Astrocyte of the spinal cord (primary cell): ENCODE results near the gene ARSA.

Experiments
- DNase-seq: peaks from one replicate; pipeline ENCODE4 v3.0.0; 2011; ENCODE audit warnings: low read depth, low spot score
- H3K4me3 ChIP-seq: 2 replicates; pipeline ENCODE4 v1.5.1; 2011; ENCODE audit warnings: low read depth, mild to moderate bottlenecking, low read length, moderate library complexity
- in situ Hi-C: cut with HindIII; loops from 2 replicates; pipeline ENCODE4 v1.10.0; 2017; ENCODE audit warnings: low sequenced_read_pairs
- TF ChIP-seq, protein P1 (sequence below): IDR thresholded peaks from 2 replicates; pipeline ENCODE4 v1.5.1; 2012; ENCODE audit warnings: low read depth, mild to moderate bottlenecking, low read length, inconsistent platforms

Gene ARSA

DNA sequence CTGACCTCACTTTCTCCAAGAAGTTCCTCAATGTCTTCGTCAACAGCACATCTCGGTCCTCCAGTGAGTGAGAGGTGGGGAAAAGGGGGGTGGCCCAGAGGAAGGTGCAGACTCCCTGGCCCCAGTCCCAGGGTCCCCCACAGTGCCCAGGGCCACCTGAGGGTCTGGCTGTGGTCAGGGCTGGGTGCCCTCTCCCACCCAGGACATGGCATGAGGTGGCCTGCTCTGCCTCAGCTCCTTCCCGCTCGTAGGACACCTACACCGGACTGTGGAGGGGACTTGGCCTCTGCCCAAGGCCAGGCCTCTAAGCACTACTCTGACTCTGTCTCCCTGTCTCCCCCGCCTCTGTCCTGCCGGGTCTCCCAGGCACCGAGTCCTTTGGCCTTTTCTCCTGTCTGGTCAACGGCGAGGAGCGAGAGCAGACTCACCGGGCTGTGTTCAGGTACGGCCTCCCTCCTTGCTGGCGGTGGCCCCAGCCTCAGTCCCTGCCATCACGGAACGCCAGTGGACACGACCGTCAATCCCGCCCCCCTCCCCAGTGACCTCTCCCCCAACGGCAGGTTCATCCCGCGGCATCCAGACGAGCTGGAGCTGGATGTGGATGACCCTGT, 22.8 kb downstream of the ARSA start:
- H3K4me3 ChIP-seq: no peak overlapping the region
- DNase-seq: no peak
- TF ChIP-seq, protein P1, sequence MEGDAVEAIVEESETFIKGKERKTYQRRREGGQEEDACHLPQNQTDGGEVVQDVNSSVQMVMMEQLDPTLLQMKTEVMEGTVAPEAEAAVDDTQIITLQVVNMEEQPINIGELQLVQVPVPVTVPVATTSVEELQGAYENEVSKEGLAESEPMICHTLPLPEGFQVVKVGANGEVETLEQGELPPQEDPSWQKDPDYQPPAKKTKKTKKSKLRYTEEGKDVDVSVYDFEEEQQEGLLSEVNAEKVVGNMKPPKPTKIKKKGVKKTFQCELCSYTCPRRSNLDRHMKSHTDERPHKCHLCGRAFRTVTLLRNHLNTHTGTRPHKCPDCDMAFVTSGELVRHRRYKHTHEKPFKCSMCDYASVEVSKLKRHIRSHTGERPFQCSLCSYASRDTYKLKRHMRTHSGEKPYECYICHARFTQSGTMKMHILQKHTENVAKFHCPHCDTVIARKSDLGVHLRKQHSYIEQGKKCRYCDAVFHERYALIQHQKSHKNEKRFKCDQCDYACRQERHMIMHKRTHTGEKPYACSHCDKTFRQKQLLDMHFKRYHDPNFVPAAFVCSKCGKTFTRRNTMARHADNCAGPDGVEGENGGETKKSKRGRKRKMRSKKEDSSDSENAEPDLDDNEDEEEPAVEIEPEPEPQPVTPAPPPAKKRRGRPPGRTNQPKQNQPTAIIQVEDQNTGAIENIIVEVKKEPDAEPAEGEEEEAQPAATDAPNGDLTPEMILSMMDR: no peak
- in situ Hi-C loops: no loop called here

DNA sequence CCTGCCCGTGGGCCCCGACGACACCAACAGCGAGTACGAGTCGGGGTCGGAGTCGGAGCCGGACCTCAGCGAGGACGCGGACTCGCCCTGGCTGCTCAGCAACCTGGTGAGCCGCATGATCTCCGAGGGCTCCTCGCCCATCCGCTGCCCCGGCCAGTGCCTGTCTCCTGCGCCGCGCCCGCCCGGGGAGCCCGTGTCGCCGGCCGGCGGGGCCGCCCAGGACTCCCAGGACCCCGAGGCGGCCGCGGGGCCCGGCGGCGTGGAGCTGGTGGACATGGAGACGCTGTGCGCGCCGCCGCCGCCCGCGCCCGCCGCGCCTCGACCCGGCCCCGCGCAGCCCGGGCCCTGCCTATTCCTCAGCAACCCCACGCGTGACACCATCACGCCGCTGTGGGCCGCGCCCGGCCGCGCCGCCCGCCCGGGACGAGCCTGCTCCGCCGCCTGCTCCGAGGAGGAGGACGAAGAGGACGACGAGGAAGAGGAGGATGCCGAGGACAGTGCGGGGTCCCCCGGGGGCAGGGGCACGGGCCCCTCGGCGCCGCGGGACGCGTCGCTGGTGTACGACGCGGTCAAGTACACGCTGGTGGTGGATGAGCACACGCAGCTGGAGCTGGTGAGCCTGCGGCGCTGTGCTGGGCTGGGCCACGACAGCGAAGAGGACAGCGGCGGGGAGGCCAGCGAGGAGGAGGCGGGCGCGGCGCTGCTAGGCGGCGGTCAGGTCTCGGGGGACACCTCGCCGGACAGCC, 23.5 kb downstream of the ARSA start:
- no peak for DNase-seq
- no peak overlapping the region for H3K4me3 ChIP-seq
- TF ChIP-seq, protein P1: no peak
- in situ Hi-C loops: no loop called here

DNA sequence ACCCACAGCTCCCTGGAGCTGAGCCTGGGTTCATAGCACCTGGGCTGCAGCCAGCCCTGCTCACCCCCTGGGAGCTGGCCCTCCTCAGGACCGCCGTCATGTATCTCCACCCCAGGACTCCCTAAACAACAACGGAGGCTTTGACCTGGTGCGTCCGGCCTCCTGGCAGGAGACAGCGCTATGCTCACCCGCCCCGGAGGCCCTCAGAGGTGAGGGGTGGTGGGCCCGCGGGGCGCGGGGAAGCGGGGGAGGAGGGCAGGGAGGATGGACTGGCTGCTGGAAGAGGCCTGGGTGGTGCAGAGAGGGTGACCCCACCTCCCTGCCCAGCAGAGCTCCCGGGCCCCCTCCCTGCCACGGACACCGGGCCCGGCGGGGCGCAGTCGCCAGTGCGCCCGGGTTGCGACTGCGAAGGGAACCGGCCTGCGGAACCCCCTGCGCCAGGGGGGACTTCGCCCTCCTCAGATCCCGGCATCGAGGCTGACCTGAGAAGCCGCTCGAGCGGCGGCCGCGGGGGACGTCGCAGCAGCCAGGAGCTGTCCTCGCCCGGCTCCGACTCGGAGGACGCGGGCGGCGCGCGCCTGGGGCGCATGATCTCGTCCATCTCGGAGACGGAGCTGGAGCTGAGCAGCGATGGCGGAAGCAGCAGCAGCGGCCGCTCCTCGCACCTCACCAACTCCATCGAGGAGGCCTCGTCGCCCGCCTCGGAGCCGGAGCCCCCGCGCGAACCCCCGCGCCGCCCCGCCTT, 24.3 kb downstream of the ARSA start:
- DNase-seq: no peak
- TF ChIP-seq, protein P1: no peak
- no peak overlapping the region for H3K4me3 ChIP-seq
- in situ Hi-C loops: no loop called here

DNA sequence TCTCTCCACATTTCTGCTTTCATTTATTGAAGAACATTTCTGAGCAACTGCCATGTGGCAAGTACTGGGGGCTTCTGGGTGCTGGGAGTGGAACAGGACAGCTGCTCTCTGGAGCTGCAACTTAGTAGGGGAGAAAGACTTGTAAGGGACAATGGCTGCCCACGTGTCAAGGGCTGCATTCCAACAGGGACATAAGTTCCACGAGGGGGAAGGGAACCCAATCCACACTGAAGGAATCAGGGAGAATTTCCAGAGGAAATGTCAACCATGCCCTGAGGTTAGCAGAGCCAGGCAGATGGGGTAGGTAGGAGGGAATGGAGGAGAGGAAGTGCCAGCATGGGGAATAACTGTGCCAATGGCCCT, 25.6 kb downstream of the ARSA start:
- no peak for DNase-seq
- TF ChIP-seq, protein P1: no peak
- H3K4me3 ChIP-seq: no peak overlapping the region
- in situ Hi-C loops: no loop called here

DNA sequence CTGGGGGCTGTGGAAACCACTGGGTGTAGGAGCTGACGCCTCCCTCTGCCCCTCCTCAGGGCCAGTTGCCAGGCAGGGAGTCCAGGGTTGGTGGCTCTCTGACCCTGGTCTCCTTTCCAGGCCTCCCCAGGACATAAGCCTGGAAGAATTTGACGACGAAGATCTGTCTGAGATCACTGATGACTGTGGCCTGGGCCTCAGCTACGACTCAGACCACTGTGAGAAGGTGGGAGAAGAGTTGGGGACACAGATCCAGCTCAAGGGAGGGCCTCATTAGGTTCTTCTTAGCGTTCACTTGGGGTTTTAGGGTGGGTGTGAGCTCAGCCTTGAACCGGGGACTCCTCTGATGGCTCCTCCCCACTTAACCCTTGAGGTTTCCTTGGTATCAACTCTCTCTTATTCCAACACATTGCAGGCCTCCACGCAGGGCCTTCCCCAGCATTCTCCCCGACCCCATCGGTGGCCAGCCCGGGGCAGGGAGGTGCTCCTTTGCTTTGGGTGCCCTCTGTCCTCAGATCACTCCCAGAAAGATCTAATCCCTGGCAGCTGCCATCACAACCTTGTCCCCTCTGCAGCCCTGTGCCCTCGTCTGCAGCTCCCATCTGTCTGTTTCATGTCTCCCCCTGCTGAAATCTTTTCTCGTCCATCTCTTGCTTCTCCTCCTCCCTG, 26.1 kb downstream of the ARSA start:
- in situ Hi-C loops: no loop called here
- no peak for DNase-seq
- no peak overlapping the region for H3K4me3 ChIP-seq
- TF ChIP-seq, protein P1: no peak

DNA sequence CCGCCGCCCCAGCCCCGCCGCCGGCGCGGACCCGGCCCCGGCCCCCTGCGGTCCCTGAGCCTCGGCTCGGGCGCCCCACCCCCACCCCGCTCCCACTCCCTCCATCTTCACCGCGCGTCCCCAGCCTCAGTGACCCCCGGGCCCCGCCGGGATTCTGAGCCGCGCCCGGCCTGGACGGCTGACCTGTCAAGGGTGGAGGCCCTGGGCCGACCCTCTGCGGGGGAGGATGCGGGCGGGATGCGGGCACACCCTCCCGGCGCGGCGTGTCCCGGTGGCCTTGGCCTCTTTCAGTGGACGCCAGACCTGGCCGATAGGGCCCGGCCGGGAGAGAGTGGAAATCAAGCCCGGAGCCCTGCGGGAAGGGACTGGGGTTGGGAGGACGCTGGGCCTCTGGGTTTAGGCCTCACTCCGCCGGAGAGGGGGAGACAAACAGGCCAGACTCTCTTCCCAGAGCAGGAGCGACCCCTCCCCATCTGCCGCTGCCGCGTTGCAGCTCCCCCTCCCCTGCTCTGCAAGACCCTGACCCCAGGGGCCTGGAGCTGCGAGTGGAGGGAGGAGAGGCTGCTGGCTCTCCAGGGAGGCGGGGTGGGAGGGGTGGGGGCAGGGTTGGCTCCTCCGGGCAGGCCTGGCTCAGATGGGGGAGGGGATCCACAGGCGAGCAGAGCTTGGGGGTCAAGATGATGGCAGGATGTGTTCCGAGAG, 26.8 kb downstream of the ARSA start:
- no peak for DNase-seq
- no peak overlapping the region for H3K4me3 ChIP-seq
- TF ChIP-seq, protein P1: no peak
- in situ Hi-C loops: no loop called here
